IMR-90 (cell line): ENCODE measurements around the gene ZMYM2. TPM values are rescaled to one million over a fixed set of nuclear protein-coding genes. Genes with fewer than 3 reads are reported as not detected.
A peak's percentile ranks its signal among the peaks of the same experiment; 100 is the strongest.

Experiments
- ATAC-seq: fragments of 200-7000 bp; cut with Tn5 transposase; 2 replicates; pipeline ENCODE4 v1.9.1; 2020; ENCODE audit warnings: low read depth, mild to moderate bottlenecking, moderate library complexity
- BruUV-seq: library from RNA; stranded (reverse); fragments of 400-500 nt; replicated peaks from 2 replicates; lab custom pipeline; 2021; lab: Mats Ljungman, UMichigan
- CTCF ChIA-PET: fragments of 300-600 bp; formaldehyde crosslinking; extraction: SDS; loops from one replicate; lab custom pipeline; 2021; ENCODE audit warnings: antibody characterized with exemption; lab: Yijun Ruan, JAX
- POLR2A ChIA-PET: fragments of 300-600 bp; sonication (Branson Sonifier 250); formaldehyde crosslinking; loops from one replicate; lab custom pipeline; 2022; ENCODE audit warnings: antibody characterized with exemption; ENCODE audit not compliant: unreplicated experiment; lab: Charles Lee
- DNase-seq: peaks from one replicate; pipeline ENCODE4 v3.0.0; 2013
- H2AFZ ChIP-seq: replicated peaks from 2 replicates; pipeline ENCODE3; 2013; ENCODE audit warnings: low read length, mild to moderate bottlenecking; ENCODE audit not compliant: poor library complexity
- H2AK5ac ChIP-seq: 2 replicates; pipeline ENCODE4 v1.6.1; 2013; ENCODE audit warnings: low read depth, low read length, inconsistent platforms
- H2AK9ac ChIP-seq: replicated peaks from 2 replicates; pipeline ENCODE3; 2013; ENCODE audit warnings: mild to moderate bottlenecking, low read depth, low read length, moderate library complexity; ENCODE audit not compliant: poor library complexity
- H2BK120ac ChIP-seq: 2 replicates; pipeline ENCODE4 v1.6.1; 2013; ENCODE audit warnings: low read depth, low read length, inconsistent platforms
- H2BK15ac ChIP-seq: 3 replicates; pipeline ENCODE4 v1.6.1; 2013; ENCODE audit warnings: low read depth, low read length, inconsistent platforms
- H2BK20ac ChIP-seq: 2 replicates; pipeline ENCODE4 v1.6.1; 2013; ENCODE audit warnings: low read depth, mild to moderate bottlenecking, inconsistent platforms, low read length, moderate library complexity
- H2BK5ac ChIP-seq: 2 replicates; pipeline ENCODE4 v1.6.1; 2013; ENCODE audit warnings: mild to moderate bottlenecking, low read depth, low read length, inconsistent platforms; ENCODE audit not compliant: poor library complexity, severe bottlenecking
- H3K14ac ChIP-seq: replicated peaks from 2 replicates; pipeline ENCODE4 v1.6.1; 2013; ENCODE audit warnings: low read depth, low read length, inconsistent platforms
- H3K18ac ChIP-seq: 2 replicates; pipeline ENCODE4 v1.6.1; 2013; ENCODE audit warnings: low read depth, low read length, control low read depth
- H3K23ac ChIP-seq: 2 replicates; pipeline ENCODE4 v1.6.1; 2013; ENCODE audit warnings: low read depth, low read length, inconsistent platforms
- H3K27ac ChIP-seq: 2 replicates; pipeline ENCODE4 v1.5.1; 2013; ENCODE audit warnings: mild to moderate bottlenecking, control low read depth, low read length; ENCODE audit not compliant: insufficient read depth
- H3K27me3 ChIP-seq: 2 replicates; pipeline ENCODE4 v1.6.1; 2013; ENCODE audit warnings: low read length; ENCODE audit not compliant: control insufficient read depth, insufficient read depth
- H3K36me3 ChIP-seq: 2 replicates; pipeline ENCODE4 v1.6.1; 2013; ENCODE audit warnings: low read length, mixed read lengths; ENCODE audit not compliant: control insufficient read depth, insufficient read depth
- H3K4ac ChIP-seq: 2 replicates; pipeline ENCODE4 v1.6.1; 2013; ENCODE audit warnings: low read depth, low read length, inconsistent platforms
- H3K4me1 ChIP-seq: 2 replicates; pipeline ENCODE4 v1.6.1; 2013; ENCODE audit warnings: low read length, mixed read lengths; ENCODE audit not compliant: control insufficient read depth, insufficient read depth
- H3K4me2 ChIP-seq: 2 replicates; pipeline ENCODE4 v1.6.1; 2013; ENCODE audit warnings: low read depth, mild to moderate bottlenecking, control low read depth, low read length, moderate library complexity
- H3K4me3 ChIP-seq: 2 replicates; pipeline ENCODE4 v1.5.1; 2013; ENCODE audit warnings: low read depth, mild to moderate bottlenecking, control low read depth, low read length, moderate library complexity; ENCODE audit not compliant: insufficient read depth
- H3K56ac ChIP-seq: 2 replicates; pipeline ENCODE4 v1.6.1; 2013; ENCODE audit warnings: low read length, inconsistent platforms; ENCODE audit not compliant: insufficient read depth; ENCODE audit errors: extremely low read depth
- H3K79me1 ChIP-seq, 2 experiments: 2 replicates each; pipeline ENCODE4 v1.6.1; 2013; ENCODE audit warnings: low read length in 2 of 2, inconsistent platforms in 1 of 2, low read depth in 1 of 2
- H3K9ac ChIP-seq: 2 replicates; pipeline ENCODE4 v1.6.1; 2013; ENCODE audit warnings: low read depth, low read length, control low read depth
- H3K9me1 ChIP-seq: 2 replicates; pipeline ENCODE4 v1.6.1; 2013; ENCODE audit warnings: low read length, inconsistent platforms; ENCODE audit not compliant: insufficient read depth
- H3K9me3 ChIP-seq: 2 replicates; pipeline ENCODE4 v1.6.1; 2013; ENCODE audit warnings: low read length; ENCODE audit not compliant: control insufficient read depth, insufficient read depth
- H4K20me1 ChIP-seq: 2 replicates; pipeline ENCODE4 v1.6.1; 2013; ENCODE audit warnings: low read length, inconsistent platforms; ENCODE audit not compliant: insufficient read depth
- H4K5ac ChIP-seq: 2 replicates; pipeline ENCODE4 v1.6.1; 2013; ENCODE audit warnings: mild to moderate bottlenecking, low read depth, low read length, control low read depth
- H4K8ac ChIP-seq, 2 experiments: 2 replicates each; pipeline ENCODE4 v1.6.1; 2013; ENCODE audit warnings: low read depth in 2 of 2, low read length in 2 of 2, control low read depth in 1 of 2, inconsistent platforms in 1 of 2
- H4K91ac ChIP-seq: 2 replicates; pipeline ENCODE4 v1.6.1; 2013; ENCODE audit warnings: low read depth, low read length, inconsistent platforms; ENCODE audit not compliant: insufficient read depth
- BHLHE40 ChIP-seq: fragments of 150-350 bp; IDR thresholded peaks from 2 replicates; pipeline ENCODE4 v1.6.1; 2016; ENCODE audit warnings: mild to moderate bottlenecking, low read depth, low read length
- CEBPB ChIP-seq: IDR thresholded peaks from 2 replicates; pipeline ENCODE4 v1.6.1; 2012; ENCODE audit warnings: low read depth, low read length, improper control_type of control experiment
- CHD1 ChIP-seq: IDR thresholded peaks from 2 replicates; pipeline ENCODE4 v1.6.1; 2012; ENCODE audit warnings: low read depth, low read length, improper control_type of control experiment
- FOS ChIP-seq: fragments of 150-350 bp; IDR thresholded peaks from 2 replicates; pipeline ENCODE4 v1.6.1; 2016; ENCODE audit warnings: low read depth, low read length
- MAFK ChIP-seq: IDR thresholded peaks from 2 replicates; pipeline ENCODE4 v1.6.1; 2012; ENCODE audit warnings: low read depth, low read length, improper control_type of control experiment
- MAZ ChIP-seq: IDR thresholded peaks from 2 replicates; pipeline ENCODE4 v1.6.1; 2012; ENCODE audit warnings: low read depth, mild to moderate bottlenecking, low read length, improper control_type of control experiment, moderate library complexity, borderline replicate concordance
- MXI1 ChIP-seq: IDR thresholded peaks from 2 replicates; pipeline ENCODE4 v1.6.1; 2012; ENCODE audit warnings: low read depth, mild to moderate bottlenecking, low read length, moderate library complexity, borderline replicate concordance
- NFE2L2 ChIP-seq: fragments of 150-350 bp; IDR thresholded peaks from 2 replicates; pipeline ENCODE4 v1.6.1; 2016; ENCODE audit warnings: low read depth, mild to moderate bottlenecking, low read length
- POLR2A ChIP-seq: IDR thresholded peaks from 2 replicates; pipeline ENCODE4 v1.6.1; 2012; ENCODE audit warnings: mild to moderate bottlenecking, low read depth, low read length
- RAD21 ChIP-seq: IDR thresholded peaks from 2 replicates; pipeline ENCODE4 v1.6.1; 2012; ENCODE audit warnings: low read length, improper control_type of control experiment
- RFX5 ChIP-seq: IDR thresholded peaks from 2 replicates; pipeline ENCODE4 v1.8.0; 2012; ENCODE audit warnings: low read depth, mild to moderate bottlenecking, low read length, moderate library complexity
- SMC3 ChIP-seq: fragments of 150-350 bp; IDR thresholded peaks from 2 replicates; pipeline ENCODE4 v1.6.1; 2016; ENCODE audit warnings: low read depth, mild to moderate bottlenecking, antibody characterized with exemption, low read length, moderate library complexity
- WGBS, 2 experiments: methylation state at CpG; one replicate each; pipeline versions ENCODE4 v1.1.5 to v1.1.7; 2013; ENCODE audit warnings: missing lambda C conversion rate in 2 of 2; ENCODE audit not compliant: insufficient read length in 1 of 2; ENCODE audit errors: extremely low coverage in 2 of 2; 5-methylcytosine and 5-hydroxymethylcytosine counted together
- dilution Hi-C: fragments of 300-500 bp; cut with HindIII; formaldehyde crosslinking; loops from one replicate; pipeline ENCODE4 v1.14.3; 2018; ENCODE audit warnings: low sequenced_read_pairs; ENCODE audit not compliant: unreplicated experiment
- in situ Hi-C: fragments of 300-500 bp; cut with MboI; formaldehyde crosslinking; loops from 3 replicates; pipeline ENCODE4 v1.14.3; 2019; ENCODE audit warnings: low sequenced_read_pairs, inconsistent platforms, mixed read lengths
- intact Hi-C: fragments of 100-400 bp; cut with micrococcal nuclease; formaldehyde crosslinking; loops from 2 replicates; pipeline ENCODE4 v1.10.0; 2022
- polyA plus RNA-seq, 3 experiments: library from polyadenylated mRNA; depleted of rRNA; stranded (reverse); fragments of >200 nt; gene quantifications; 2 replicates each; pipeline ENCODE4 v1.2.3, GENCODE V29; 2012; ENCODE audit warnings: low replicate concordance in 1 of 3
- total RNA-seq: library from RNA; depleted of rRNA; stranded (reverse); fragments of >200 nt; gene quantifications from 2 replicates; pipeline ENCODE4 v1.2.3, GENCODE V29; 2012
- TF ChIP-seq, protein P1 (sequence below): fragments of 150-350 bp; IDR thresholded peaks from 2 replicates; pipeline ENCODE4 v1.6.1; 2017; ENCODE audit warnings: mild to moderate bottlenecking, antibody characterized with exemption, low read length, low read depth
- TF ChIP-seq, protein P2 (sequence below): fragments of 150-350 bp; IDR thresholded peaks from 2 replicates; pipeline ENCODE4 v1.6.1; 2016; ENCODE audit warnings: low read depth, mild to moderate bottlenecking, low read length, moderate library complexity, borderline replicate concordance

The ZMYM2 gene
- total and polyA plus RNA-seq, 2 of the 4 experiments (the other 2 are of a cell fraction): 15.7 to 51.1 TPM

DNA sequence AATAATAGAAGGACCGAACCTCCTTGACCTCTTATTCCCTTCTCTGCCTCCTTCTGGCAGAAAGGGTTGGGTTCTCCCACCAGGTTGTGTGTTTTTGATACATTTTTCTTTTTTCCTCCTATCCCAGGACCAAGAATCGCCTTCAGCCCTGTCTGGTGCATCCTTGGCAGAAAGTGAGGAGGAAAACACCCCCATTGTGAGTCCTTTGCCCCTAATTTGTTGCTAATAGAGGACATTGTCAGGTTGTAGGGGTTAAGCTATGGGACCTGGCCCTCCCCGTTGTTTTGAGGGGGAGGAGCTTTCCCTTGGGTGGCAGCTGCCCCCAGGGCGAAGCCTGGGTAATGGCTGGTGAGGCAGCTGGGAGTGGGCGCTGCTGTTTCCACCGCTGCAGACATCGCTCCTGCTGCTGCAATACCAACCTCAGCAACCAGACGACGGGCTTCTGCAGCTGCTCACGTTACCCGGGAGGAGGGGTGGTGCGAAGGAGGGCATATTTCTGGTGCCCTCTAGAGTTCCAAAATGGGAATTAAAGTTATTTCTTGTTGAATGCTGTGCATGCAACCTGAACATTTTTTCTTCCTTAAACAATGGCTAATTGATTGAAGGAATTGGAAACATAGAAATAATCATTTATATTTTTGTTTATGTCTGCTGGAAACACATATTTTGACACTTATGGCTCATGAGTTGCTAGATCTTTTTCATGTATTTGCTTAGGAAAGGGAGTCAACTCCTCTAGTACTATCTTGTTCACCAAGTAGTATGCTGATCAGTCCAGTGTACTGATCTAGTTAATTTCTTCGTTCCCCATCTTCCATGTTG is 1.5 kb downstream of the ZMYM2 start:
- WGBS, 2 experiments: no CpG with 5 or more reads among the region's 13 CpGs
- CTCF ChIA-PET: interaction anchor here (0.9 kb wide), 1 partner anchor 25 kb away, joined by 5 read pairs; no protein-coding TSS in a partner anchor
- TF ChIP-seq BHLHE40 (peak; percentile 97), RAD21 (peak; percentile 72), RFX5 (no peak), CHD1 (no peak), POLR2A (no peak), SMC3 (peak; percentile 56), MAZ (peak; percentile 97), FOS (no peak), MXI1 (no peak; the same call in 1 of the 2 replicates), CEBPB (peak; percentile 83), NFE2L2 (no peak), MAFK (peak; percentile 24; the same call in 1 of the 2 replicates)
- TF ChIP-seq, protein P1, sequence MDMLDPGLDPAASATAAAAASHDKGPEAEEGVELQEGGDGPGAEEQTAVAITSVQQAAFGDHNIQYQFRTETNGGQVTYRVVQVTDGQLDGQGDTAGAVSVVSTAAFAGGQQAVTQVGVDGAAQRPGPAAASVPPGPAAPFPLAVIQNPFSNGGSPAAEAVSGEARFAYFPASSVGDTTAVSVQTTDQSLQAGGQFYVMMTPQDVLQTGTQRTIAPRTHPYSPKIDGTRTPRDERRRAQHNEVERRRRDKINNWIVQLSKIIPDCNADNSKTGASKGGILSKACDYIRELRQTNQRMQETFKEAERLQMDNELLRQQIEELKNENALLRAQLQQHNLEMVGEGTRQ: peak; percentile 31; the same call in 1 of the 2 replicates
- TF ChIP-seq, protein P2, sequence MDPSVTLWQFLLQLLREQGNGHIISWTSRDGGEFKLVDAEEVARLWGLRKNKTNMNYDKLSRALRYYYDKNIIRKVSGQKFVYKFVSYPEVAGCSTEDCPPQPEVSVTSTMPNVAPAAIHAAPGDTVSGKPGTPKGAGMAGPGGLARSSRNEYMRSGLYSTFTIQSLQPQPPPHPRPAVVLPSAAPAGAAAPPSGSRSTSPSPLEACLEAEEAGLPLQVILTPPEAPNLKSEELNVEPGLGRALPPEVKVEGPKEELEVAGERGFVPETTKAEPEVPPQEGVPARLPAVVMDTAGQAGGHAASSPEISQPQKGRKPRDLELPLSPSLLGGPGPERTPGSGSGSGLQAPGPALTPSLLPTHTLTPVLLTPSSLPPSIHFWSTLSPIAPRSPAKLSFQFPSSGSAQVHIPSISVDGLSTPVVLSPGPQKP: no peak

More for the DNA sequence above, 1.5 kb downstream of the ZMYM2 start:
- dilution Hi-C loops: no loop called here
- Histone ChIP-seq H2BK20ac (no peak overlapping the region), H3K27me3 (no peaks in the 10 kb centered on the region), H3K79me1 (peaks cover 13 to 31% of the 10 kb centered on the region in 2 experiments), H3K23ac (peak overlapping the region; percentile 25; the same call in 1 of the 2 replicates), H3K4ac (peak overlapping the region; percentile 90), H2AK5ac (peak overlapping the region; percentile 42; the same call in 1 of the 2 replicates), H3K9me1 (no peaks in the 10 kb centered on the region), H2AK9ac (peak overlapping the region; percentile 56), H4K91ac (peak overlapping the region; percentile 88; the same call in 1 of the 2 replicates), H3K4me2 (peak overlapping the region; percentile 93), H3K18ac (peak overlapping the region; percentile 71), H4K8ac (peak overlapping the region; percentile 42 to 50; a peak in 3 of 4 replicates), H2BK5ac (peak overlapping the region; percentile 87), H3K56ac (peak overlapping the region; percentile 61; the same call in 1 of the 2 replicates), H3K9me3 (no peaks in the 10 kb centered on the region), H2BK15ac (no peak overlapping the region), H3K36me3 (peaks cover 11% of the 10 kb centered on the region), H3K9ac (peak overlapping the region; percentile 98), H3K4me1 (peaks cover 2% of the 10 kb centered on the region; the same call in 1 of the 2 replicates), H3K4me3 (peak overlapping the region; percentile 96), H2AFZ (peak overlapping the region; percentile 92), H4K20me1 (peaks cover 38% of the 10 kb centered on the region; the same call in 1 of the 2 replicates), H3K14ac (peak overlapping the region; percentile 58), H2BK120ac (no peak overlapping the region), H4K5ac (no peak overlapping the region; the same call in 1 of the 2 replicates), H3K27ac (peak overlapping the region; percentile 97)
- intact Hi-C loops: loop anchor here (1.0 to 10.0 kb wide), 4 partner anchors 99 to 255 kb away; partner anchors contain the start of gene PSPC1
- BruUV-seq: no TSS peak
- DNase-seq: peak; percentile 90
- in situ Hi-C loops: no loop called here
- ATAC-seq: peak; percentile 36
- POLR2A ChIA-PET: no interaction called here
